Endothelial cell (in vitro differentiated cells): ENCODE data around the gene GALNT17. TPM values are rescaled to one million over a fixed set of nuclear protein-coding genes. Genes with fewer than 3 reads are reported as not detected.

Source experiments
- DNase-seq: peaks from one replicate; pipeline ENCODE4 v3.0.0; 2021; ENCODE audit warnings: low spot score
- H3K27ac Mint-ChIP-seq: one replicate; pipeline ENCODE4 v1.8.0; 2021; ENCODE audit warnings: mixed read lengths, inconsistent platforms; ENCODE audit not compliant: unreplicated experiment
- H3K27me3 Mint-ChIP-seq: one replicate; pipeline ENCODE4 v1.8.0; 2021; ENCODE audit warnings: mild to moderate bottlenecking, moderate library complexity, mixed read lengths, inconsistent platforms; ENCODE audit not compliant: unreplicated experiment
- H3K36me3 Mint-ChIP-seq: one replicate; pipeline ENCODE4 v1.8.0; 2021; ENCODE audit warnings: mild to moderate bottlenecking, low read depth, mixed read lengths, inconsistent platforms; ENCODE audit not compliant: unreplicated experiment
- H3K4me1 Mint-ChIP-seq: one replicate; pipeline ENCODE4 v1.8.0; 2021; ENCODE audit warnings: mild to moderate bottlenecking, mixed read lengths, inconsistent platforms; ENCODE audit not compliant: unreplicated experiment
- H3K4me3 Mint-ChIP-seq: one replicate; pipeline ENCODE4 v1.8.0; 2021; ENCODE audit warnings: mild to moderate bottlenecking, mixed read lengths, inconsistent platforms; ENCODE audit not compliant: unreplicated experiment
- H3K9me3 Mint-ChIP-seq: one replicate; pipeline ENCODE4 v1.8.0; 2021; ENCODE audit warnings: mixed read lengths, inconsistent platforms; ENCODE audit not compliant: unreplicated experiment
- CTCF ChIP-seq: fragments of 200-600 bp; sonication (generic); IDR thresholded peaks from one replicate; pipeline ENCODE4 v1.5.0; 2021; ENCODE audit warnings: antibody characterized with exemption; ENCODE audit not compliant: unreplicated experiment
- total RNA-seq: library from RNA; stranded (reverse); fragmentation: NEBNext Ultra II Directional; extraction: Animal tissue kit (Norgen Biotek cat#: 25700); gene quantifications from one replicate; pipeline ENCODE4 v1.2.1, GENCODE V29; 2021; ENCODE audit not compliant: unreplicated experiment

GALNT17 gene
- total RNA-seq, 1 donor from 2014 or later, result 0.38 TPM

- Mint-ChIP-seq H3K9me3 (peaks cover 15% of the 10 kb centered on the region), H3K4me1 (no peaks in the 10 kb centered on the region), H3K36me3 (peaks cover 3% of the 10 kb centered on the region), H3K27ac (no peak overlapping the region), H3K27me3 (no peaks in the 10 kb centered on the region), H3K4me3 (no peak overlapping the region)
- TF ChIP-seq CTCF, result no peak
- no peak for DNase-seq
Measured at GRCh38 chr7:71716690-71717089, 584.7 kb downstream of the GALNT17 start.

GRCh38 chr7:71718563-71718962, 586.6 kb downstream of the GALNT17 start:
- no peak for TF ChIP-seq CTCF
- Mint-ChIP-seq H3K4me1 (no peaks in the 10 kb centered on the region), H3K4me3 (no peak overlapping the region), H3K36me3 (peaks cover 3% of the 10 kb centered on the region), H3K9me3 (peaks cover 12% of the 10 kb centered on the region), H3K27ac (no peak overlapping the region), H3K27me3 (no peaks in the 10 kb centered on the region)
- no peak for DNase-seq

- Mint-ChIP-seq H3K36me3 (peaks cover 3% of the 10 kb centered on the region), H3K27me3 (peaks cover 4% of the 10 kb centered on the region)
Measured at GRCh38 chr7:71721742-71722141, 589.8 kb downstream of the GALNT17 start.

GRCh38 chr7:71723859-71724258, 591.9 kb downstream of the GALNT17 start:
- Mint-ChIP-seq H3K27ac (no peak overlapping the region), H3K4me3 (no peak overlapping the region), H3K4me1 (no peaks in the 10 kb centered on the region), H3K27me3 (peaks cover 6% of the 10 kb centered on the region), H3K9me3 (peaks cover 14% of the 10 kb centered on the region), H3K36me3 (peaks cover 3% of the 10 kb centered on the region)
- no peak for TF ChIP-seq CTCF
- no peak for DNase-seq

More at GRCh38 chr7:71721742-71722141, 589.8 kb downstream of the GALNT17 start:
- H3K27ac Mint-ChIP-seq, result no peak overlapping the region
- no peak overlapping the region for H3K4me3 Mint-ChIP-seq
- TF ChIP-seq CTCF, result no peak
- no peaks in the 10 kb centered on the region for H3K4me1 Mint-ChIP-seq
- peaks cover 14% of the 10 kb centered on the region for H3K9me3 Mint-ChIP-seq
- no peak for DNase-seq

GRCh38 chr7:71727347-71727746, 595.4 kb downstream of the GALNT17 start:
- H3K36me3 Mint-ChIP-seq, result no peaks in the 10 kb centered on the region
- DNase-seq, result no peak
- H3K4me1 Mint-ChIP-seq, result no peaks in the 10 kb centered on the region
- H3K4me3 Mint-ChIP-seq, result no peak overlapping the region
- no peak overlapping the region for H3K27ac Mint-ChIP-seq
- no peak for TF ChIP-seq CTCF
- H3K9me3 Mint-ChIP-seq, result peaks cover 10% of the 10 kb centered on the region
- H3K27me3 Mint-ChIP-seq, result peaks cover 7% of the 10 kb centered on the region
